GM21447 (cell line): ENCODE data around the gene PTDSS2.

ENCODE experiments used
- ATAC-seq: cut with Tn5 transposase; IDR thresholded peaks from one replicate; pipeline ENCODE4 v1.9.1; 2021; ENCODE audit not compliant: unreplicated experiment

The PTDSS2 gene

DNA sequence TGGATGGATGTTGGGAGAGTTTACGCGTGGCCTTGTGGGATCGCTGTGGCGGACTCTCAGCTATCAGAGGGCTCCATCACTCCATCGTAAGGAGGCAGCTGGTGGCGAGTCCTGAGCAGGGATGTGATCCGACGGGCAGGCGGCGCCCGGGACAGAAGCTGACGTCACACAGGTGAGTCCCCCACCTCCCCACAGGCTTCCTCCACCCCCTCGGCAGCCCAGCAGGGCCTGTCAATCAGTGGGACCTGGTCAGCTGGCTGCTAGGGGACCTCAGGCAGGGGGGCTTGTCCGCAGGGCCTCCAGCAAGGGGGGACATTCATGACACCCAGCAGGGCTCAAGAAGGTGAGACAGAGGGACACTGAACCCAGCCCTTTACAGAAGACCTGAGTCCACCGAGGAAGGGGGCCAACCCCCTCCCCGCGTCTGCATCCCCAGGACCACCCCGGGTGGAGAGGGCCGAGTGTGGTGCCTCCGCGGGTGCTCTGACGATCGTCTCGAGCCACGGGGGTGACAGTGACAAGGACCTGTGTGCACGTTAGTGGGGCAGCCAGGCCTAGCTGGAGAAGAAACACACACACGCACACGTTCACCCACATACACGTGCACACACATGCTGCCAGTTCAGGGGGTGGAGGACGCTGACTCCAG, 78.2 kb downstream of the PTDSS2 start:
- ATAC-seq: no peak

DNA sequence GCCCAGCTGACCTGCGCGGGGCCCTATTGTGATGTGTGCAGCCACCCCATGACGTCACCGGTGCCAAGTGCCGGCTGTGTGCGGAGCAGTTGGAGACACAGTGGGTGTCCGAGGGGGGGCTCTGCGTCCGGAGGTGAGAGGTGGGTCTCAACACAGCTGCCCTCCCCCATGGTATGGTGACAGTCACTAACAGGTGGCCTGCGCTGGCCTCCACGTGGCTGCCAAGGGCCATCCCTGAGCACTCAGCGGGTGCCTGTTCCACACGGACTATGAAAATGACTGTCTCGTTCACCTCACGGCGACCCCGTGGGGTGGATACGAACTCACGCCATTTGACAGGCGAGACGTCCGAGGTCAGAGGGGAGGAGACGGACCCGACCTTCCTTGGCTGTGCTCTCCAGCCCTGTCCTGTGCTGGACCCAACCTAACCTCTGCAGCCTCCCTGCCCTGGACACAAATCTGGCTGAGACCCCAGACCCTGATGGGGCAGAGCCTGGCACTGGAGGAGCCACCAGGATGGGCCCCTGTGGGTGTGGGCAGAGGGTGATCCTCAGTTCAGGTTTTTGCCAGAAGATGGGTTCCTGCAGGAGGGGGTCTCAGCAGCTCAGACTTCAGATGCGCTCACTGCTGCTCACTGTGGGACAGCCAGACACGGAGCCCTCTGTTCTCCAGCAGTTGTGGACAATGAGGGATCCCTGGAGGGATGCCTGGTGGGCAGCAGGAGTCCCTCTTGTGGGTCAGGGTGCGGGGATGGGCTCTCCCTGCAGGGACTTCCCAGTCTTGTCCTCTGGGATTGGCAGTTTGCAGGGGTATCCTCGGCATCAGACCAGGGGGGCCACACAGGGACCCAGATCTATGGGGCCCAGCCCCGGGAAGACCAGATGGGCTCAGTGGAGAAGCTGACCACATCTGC, 79.0 kb downstream of the PTDSS2 start:
- ATAC-seq: no peak

DNA sequence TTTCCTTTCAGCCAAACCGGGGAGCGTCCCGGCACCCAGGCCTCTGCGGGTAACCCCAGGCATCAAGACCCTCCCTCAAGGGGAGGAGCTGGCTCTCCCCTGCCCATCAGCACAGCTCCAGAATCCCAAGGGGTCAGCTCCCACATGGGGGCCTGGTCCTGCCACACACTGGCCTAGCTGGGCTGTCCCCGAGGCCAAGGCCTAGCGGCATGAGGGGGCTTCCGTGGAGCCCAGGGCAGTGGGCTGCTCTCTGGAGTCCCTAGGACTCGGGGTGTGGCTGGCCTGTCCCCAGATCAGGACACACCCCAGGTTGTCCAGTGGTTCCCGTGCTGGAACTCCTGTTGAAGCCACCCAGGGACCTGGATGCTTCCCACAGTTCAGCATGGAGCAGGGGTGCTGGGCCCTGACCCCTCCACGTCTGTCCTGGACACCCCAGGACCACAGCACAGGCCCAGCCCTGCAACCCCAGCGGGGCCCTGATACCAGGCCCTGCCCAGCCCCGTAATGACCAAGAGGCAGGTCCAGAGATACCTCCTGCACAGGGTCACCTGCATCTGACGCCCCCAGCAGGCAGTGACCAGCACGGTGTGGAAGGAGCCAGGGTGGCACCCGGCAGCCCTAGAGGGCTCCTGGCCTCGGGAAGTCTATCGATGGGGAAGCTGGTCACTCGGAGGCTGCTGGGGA, 79.8 kb downstream of the PTDSS2 start:
- ATAC-seq: no peak

DNA sequence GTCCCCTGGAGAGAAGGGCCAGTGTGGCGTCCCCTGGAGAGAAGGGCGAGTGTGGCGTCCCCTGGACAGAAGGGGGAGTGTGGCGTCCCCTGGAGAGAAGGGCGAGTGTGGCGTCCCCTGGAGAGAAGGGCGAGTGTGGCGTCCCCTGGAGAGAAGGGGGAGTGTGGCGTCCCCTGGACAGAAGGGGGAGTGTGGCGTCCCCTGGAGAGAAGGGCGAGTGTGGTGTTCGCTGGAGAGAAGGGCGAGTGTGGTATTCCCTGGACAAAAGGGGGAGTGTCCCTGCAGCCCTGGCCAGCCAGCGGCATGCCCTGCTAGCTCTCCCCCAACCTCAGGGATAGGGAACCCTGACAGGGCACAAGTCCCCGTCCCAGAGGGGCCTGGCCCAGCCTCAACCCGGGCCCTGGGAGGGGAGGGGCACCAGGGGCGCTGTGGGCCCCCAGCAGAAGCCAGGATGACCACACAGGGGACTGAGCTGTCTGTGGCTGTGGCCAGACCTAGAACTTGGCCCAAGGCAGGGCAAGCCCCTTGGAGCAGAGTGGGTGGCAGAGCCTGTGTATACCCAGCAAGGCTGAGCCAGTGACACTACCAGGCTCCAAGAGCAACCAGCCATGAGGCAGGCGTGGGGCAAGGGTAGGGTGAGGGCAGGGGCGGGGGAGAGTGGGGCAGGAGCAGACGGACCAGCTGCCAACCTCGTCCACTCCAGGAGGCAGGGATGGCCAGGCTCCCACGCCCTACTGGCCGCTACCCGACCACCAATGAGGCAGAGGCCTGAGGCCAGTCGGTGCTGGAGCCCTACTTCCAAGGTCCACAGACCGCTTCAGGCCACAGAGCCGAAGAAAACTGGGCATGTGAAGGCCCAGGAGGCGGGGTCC, 81.1 kb downstream of the PTDSS2 start:
- no peak for ATAC-seq

- ATAC-seq: no peak
These were observed 81.9 kb downstream of the PTDSS2 start for GRCh38 chr11:531919-532526.

DNA sequence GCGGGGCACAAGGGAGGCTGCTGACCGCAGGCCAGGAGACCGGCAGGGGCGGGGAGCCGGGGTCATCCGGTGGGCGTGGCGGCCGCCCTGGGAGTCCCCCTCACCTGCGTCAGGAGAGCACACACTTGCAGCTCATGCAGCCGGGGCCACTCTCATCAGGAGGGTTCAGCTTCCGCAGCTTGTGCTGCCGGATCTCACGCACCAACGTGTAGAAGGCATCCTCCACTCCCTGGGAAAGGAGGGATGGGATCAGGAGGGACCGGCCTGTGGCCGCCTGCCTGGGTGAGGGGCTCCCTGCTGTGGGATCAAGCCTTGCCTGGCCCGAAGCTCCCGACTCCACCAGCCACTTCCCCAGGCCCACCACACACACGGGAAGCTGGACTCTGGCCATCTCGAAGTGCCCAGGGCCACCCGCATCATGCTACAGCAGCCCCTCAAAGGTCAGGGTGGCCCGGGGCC, 82.5 kb downstream of the PTDSS2 start:
- no peak for ATAC-seq

DNA sequence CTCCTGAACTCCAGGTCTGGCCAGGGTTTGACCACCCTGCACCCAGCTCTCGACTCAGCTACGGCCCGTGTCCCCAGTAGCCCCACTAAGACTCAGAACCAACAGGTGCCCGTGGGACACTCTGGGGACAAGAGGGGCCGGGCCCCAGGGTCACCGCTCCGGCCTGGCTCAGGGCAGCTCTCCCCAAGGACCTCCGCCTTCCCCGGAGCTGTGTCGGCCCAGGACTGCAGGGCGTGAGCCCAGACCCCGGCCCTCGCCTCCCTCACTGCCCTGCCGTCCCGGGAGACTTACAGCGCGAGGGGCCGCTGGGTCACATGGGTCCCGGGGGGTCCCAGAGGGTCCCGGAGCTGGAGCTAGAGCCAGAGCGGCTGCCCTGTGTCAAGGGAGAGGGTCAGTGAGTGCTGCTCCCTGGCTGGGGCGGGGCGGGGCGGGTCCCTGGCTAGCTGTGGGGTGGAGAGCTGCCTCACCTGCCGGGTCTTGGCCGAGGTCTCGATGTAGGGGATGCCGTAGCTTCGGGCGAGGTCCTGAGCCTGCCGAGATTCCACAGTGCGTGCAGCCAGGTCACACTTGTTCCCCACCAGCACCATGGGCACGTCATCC, 83.0 kb downstream of the PTDSS2 start:
- ATAC-seq: no peak

DNA sequence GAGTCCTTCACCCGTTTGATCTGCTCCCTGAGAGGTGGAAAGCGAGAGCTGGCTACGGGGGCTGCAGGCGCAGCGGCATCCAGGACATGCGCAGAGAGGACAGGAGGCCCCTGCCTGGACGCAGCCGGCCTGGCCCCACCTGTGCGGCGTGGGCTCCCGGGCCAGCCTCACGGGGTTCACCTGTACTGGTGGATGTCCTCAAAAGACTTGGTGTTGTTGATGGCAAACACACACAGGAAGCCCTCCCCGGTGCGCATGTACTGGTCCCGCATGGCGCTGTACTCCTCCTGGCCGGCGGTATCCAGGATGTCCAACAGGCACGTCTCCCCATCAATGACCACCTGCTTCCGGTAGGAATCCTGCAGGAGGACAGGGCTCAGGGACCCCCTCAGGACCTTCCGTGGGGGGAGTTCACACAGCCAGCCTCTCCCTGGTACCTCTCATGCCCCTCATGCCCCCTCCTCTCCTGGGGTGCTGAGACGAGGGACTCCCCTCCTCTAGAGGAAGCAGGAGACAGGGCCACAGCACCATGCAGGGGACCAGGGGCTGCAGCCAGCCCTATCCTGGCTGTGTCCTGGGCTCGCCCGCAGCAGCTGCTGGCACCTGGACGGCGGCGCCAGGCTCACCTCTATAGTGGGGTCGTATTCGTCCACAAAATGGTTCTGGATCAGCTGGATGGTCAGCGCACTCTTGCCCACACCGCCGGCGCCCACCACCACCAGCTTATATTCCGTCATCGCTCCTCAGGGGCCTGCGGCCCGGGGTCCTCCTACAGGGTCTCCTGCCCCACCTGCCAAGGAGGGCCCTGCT, 83.7 kb downstream of the PTDSS2 start:
- no peak for ATAC-seq

DNA sequence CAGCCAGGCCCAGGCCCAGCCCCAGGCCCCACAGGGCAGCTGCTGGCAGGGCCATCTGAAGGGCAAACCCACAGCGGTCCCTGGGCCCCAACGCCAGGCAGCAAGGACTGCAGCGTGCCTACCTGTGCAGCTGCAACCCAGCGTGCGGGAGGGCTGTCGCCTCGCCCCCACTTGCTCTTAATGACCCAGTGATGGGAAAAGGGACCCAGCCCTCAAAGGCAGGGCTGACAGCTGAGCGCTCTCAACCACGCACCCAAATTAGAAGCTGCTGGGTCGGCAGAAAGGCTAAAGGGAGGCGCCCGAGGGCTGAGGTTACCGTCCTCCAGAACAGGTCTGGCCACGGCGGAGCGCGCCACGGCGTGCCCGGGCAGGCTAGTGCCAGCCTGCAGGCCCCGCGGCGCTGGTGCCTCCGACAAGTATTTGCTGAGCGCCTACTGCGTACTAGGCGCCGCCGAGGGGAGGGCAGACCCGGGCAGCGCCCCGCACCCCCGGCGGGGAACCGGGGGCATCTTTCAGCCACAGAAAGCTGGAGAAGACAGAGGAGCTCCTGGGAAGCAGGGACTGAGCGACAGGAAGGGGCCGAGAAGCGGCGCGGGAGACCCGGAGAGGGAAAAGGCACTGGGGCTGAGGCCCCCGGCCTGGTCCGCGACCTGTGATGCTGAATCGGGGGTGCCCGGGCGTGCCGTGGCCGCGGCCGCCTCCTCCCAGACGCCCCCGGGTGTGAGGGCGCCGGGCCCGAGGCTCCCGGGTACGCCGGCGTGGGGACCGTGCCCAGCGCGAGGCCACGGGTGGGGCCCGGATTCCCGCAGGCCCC, 84.5 kb downstream of the PTDSS2 start:
- no peak for ATAC-seq

- peak; percentile 14 for ATAC-seq
These were observed 85.1 kb downstream of the PTDSS2 start for GRCh38 chr11:535210-535518.

GRCh38 chr11:535519-536454, 85.7 kb downstream of the PTDSS2 start, which contains the start of gene HRAS:
HRAS (minus strand) TSS chr11:535576.
- ATAC-seq: peak; percentile 59

DNA sequence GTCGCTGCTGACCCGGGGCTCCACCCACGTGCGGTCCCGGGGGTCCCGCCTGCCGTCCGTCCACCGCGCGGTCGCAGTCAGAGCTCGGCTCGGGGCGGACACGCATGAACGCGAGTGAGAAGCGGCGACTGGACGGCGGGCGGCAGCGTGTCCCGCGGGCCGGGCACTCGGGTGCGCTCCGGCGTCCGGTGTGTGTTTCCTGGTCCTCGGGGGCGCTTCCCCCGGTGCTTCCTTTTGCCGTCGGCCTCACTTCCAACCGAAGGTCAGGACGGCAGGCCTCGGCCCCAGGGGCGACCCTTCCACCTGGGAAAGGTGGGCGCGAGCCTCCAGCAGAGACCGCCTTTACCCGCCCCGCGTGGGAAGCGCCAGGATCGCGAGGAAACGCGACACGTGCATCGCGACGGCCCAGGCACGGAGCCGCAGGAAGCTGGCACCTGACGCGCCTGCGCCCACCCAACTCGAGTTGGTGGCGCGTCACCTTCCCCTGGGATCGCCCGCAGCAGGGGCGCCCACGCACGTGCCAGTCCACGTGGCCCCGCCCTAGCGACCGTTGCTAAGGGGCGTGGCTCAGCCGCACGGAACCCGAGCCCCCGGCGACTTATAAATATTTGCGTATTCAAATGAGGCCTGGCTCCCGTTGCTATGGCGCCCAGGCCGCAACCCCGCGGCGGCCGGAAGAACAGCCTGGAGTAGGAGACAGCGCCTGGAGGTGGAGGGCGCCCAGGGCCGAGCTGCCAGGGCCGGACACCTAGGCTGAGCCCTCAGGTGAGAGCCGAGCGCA, 87.0 kb downstream of the PTDSS2 start, which contains the start of gene LRRC56:
Gene LRRC56, plus strand, starts transcription at position 687 of the 781 bp plus-strand sequence. CDS start 3,158 bp downstream, outside the sequence.
- ATAC-seq: peak; percentile 48

DNA sequence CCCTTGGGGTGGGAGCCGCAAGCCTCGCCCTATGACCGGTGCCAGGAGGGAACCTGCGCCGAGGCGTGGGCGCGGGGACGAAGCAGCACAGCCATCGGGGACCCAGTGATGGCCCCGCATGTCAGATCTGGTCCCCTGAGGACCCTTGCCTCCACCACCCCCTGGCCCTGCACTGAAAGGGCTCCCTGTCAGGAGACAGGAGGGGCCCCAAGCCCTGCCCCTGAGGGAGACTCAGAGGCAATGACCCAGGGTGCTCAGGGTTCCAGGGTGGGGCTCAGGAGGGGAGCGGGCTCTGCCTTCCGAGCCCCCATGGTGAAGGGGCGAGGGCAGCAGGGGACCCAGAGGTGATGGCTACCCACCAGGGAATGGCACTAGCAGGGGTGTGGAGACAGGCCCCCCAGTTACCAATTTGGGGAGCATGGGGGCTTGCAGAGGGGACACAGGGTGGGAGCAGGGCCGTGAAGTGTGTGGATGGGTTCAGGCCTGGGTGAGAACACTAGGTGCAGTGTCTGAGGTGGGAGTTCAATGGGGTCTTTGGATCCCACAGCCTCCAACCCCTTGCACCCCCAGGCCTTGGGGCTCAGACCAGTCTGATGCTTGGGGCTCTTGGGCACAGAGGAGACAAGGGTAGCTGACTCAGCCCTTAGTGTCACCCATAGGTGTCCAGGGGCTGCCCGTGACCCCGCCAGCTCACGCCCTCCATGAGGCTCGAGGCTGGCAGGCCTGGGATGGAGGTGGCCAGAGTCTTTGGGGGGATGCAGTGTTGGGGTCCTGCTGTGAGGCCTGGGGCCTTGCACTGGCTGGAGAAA, 87.7 kb downstream of the PTDSS2 start:
- no peak for ATAC-seq

DNA sequence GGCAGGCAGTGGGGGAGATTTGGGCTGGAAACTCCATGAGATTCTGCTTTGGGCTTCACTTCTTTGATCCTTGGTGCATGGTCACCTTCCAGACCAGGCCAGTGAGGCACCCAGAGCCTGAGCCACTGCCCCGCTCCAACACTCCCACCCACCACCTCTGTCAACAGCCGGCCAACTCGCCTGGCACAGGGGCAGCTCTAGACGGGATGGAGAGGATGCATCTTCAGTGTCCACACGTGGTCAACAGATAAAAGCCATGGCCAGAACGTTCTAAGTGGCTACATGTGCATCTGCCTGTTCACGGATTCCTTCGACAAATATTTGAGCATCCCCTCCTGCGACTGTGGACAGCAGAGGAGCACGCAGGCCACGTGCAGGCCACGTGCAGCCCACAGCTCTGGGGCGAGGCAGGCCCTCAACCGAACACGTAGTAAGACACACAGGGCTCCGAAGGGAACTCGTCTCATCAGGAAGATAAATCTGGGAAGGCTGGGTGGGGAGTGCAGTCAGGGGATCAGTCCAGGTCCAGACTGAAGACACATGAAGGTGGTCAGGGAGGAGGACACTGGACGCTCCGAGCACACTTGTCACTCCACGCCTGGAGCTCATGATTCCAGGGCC, 88.5 kb downstream of the PTDSS2 start:
- ATAC-seq: no peak

DNA sequence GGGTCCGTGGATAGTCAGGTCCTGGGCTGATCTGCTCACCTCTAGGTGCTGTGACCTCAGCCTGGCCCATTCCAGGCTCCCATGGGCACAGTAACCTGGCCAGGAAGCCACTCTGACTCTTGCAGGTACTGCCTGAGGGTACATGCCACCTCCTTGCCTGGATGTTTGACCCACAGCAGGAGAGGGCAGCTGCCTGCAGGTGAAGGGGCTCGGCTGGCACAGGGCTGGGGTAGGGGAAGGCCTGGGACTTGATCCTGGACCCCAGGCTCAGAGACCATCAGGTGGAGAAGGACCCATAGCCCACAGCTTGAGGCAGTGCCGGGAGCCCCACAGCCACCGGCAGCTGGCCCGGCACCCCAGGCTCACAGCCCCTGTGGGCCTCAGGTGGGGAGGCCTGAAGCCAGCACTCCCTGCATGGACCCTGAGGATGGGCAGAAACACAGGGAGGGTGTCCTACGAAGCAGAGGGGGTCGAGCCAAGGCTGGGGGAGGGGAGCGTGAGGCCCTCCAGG, 89.9 kb downstream of the PTDSS2 start:
- ATAC-seq: no peak
